HCEC 1CT (cell line): ENCODE data around the gene ETS1.

Source experiments
- DNase-seq: peaks from one replicate; pipeline ENCODE4 v3.0.0-alpha.2; 2017

The ETS1 gene

GRCh38 chr11:128498721-128499245 lies 88.6 kb downstream of the ETS1 start:
- DNase-seq: peak; percentile 45

GRCh38 chr11:128497776-128498095 lies 89.6 kb downstream of the ETS1 start:
- no peak for DNase-seq

- DNase-seq: peak; percentile 97
These were observed 90.1 kb downstream of the ETS1 start for GRCh38 chr11:128497061-128497775.

- DNase-seq: no peak
These were observed 90.7 kb downstream of the ETS1 start for GRCh38 chr11:128496692-128497060.

GRCh38 chr11:128496249-128496648 lies 91.1 kb downstream of the ETS1 start:
- no peak for DNase-seq

GRCh38 chr11:128494418-128495332 lies 92.7 kb downstream of the ETS1 start:
- DNase-seq: no peak

GRCh38 chr11:128493570-128493965 lies 93.8 kb downstream of the ETS1 start:
- DNase-seq: no peak

- DNase-seq: no peak
These were observed 94.3 kb downstream of the ETS1 start for GRCh38 chr11:128492903-128493569.

GRCh38 chr11:128492461-128492860 lies 94.9 kb downstream of the ETS1 start:
- DNase-seq: peak; percentile 69

- no peak for DNase-seq
These were observed 96.0 kb downstream of the ETS1 start for GRCh38 chr11:128491195-128491936.

GRCh38 chr11:128490092-128490491 lies 97.3 kb downstream of the ETS1 start:
- no peak for DNase-seq

GRCh38 chr11:128488471-128488870 lies 98.9 kb downstream of the ETS1 start:
- peak; percentile 98 for DNase-seq

- DNase-seq: no peak
These were observed 99.4 kb downstream of the ETS1 start for GRCh38 chr11:128487978-128488377.

GRCh38 chr11:128484172-128484571 lies 103.2 kb downstream of the ETS1 start:
- no peak for DNase-seq

- no peak for DNase-seq
These were observed 104.1 kb downstream of the ETS1 start for GRCh38 chr11:128483211-128483788.

- DNase-seq: no peak
These were observed 104.7 kb downstream of the ETS1 start for GRCh38 chr11:128482512-128483191.

- DNase-seq: no peak
These were observed 105.3 kb downstream of the ETS1 start for GRCh38 chr11:128482092-128482491.

- DNase-seq: peak; percentile 93
These were observed 106.2 kb downstream of the ETS1 start for GRCh38 chr11:128481135-128481534.

GRCh38 chr11:128480665-128481064 lies 106.7 kb downstream of the ETS1 start:
- DNase-seq: no peak

- DNase-seq: no peak
These were observed 107.3 kb downstream of the ETS1 start for GRCh38 chr11:128480066-128480465.

- DNase-seq: no peak
These were observed 108.2 kb downstream of the ETS1 start for GRCh38 chr11:128479144-128479543.

GRCh38 chr11:128478305-128478704 lies 109.1 kb downstream of the ETS1 start:
- no peak for DNase-seq
